ENCODE data around the gene YIF1A.
"Not testable (repeated sequence)": the region's sequence is repeated elsewhere in the genome, so short reads cannot be mapped to it uniquely, and the experiment has no call there.

Gene YIF1A

GRCh38 chr11:66311965-66312548 lies 23.1 kb upstream of the YIF1A start:
- peak; percentile 96 to 99 for DNase-seq (ENCODE audit: low read depth in 2 of 2)

DNA sequence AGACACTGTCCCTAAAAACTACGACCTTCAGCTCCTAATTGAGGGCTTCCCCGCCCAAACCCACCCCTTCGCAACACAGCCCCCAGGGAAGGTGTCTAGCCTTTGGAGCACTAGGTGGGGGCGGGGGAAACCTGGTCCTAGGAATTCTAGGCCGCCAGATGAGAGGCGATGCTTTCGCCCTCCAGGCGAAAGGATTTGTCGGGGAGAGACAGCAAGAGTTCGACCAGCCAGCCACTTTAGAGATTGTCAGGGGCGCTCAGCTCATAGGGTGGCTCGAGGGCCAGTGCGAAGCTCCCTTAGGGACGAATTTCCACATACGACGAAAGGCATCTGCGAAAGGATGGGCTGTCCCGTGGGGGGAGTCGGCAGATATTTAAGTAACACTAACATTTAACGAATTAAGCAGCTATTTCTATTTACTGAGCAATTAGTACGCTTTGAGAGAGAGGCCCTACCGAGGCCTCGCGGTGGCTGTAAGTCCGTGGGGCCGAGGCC lies 22.6 kb upstream of the YIF1A start:
- no peak for DNase-seq (ENCODE audit: low read depth in 2 of 2)

DNA sequence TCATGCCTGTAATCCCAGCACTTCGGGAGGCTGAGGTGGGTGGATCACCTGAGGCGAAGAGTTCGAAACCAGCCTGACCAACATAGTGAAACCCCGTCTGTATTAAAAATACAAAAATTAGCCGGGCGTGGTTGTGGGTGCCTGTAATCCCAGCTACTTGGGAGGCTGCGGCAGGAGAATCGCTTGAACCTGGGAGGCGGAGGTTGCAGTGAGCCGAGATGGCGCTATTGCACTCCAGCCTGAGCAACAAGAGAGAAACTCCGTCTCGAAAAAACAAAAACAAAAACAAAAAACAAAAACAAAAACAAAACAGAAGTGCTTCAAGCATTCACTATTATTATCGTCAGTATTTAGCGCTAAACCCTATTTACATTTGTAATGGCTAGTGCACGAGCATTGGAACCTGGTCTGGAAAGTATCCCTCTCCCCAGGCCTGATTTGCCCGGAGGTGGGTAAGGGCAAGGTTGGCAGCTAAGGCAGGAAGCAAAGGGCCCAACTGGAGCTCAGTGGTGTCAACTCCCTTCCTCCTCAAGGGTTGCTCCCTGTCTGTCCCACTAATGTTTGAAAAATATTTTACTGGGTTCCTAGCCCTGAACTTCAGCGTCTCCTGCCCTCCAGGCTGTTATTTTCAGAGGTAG lies 22.0 kb upstream of the YIF1A start:
- DNase-seq (ENCODE audit: low read depth in 2 of 2), result not testable (repeated sequence)

DNA sequence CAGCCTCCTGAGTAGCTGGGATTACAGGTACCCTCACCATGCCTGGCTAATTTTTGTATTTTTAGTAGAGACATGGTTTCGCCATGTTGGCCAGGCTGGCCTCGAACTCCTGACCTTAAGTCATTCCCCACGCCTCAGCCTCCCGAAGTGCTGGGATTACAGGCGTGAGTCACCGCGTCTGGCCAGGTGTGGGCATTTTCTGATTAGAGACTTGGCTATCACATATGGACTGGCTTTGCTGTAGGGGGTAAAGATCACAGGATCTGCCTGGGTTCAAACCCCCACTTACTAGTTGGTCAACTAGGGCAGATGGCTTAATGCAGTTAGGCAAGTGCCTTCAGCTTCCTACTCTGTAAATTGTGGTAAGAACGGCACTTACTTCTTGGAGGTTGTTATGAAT lies 21.4 kb upstream of the YIF1A start:
- DNase-seq (ENCODE audit: low read depth in 2 of 2), result no peak

DNA sequence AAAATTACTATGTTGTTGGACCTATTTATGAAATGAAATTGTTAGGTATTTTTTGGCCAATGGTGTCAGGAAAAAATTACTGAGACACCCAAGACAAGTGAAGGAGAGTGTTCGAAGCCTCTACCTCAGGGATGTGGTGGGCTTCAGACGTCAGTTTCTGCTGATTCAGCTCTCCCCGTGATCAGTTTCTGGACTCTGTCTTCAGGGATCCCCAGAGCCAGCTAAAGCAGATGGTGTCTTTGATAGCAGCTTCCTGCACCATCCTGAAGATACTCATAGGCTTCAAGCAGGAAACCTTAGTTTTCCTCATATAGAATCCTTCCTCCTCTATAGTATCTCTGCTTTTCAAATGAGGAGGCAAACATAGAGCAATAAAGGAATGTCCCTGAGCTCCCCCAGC lies 20.5 kb upstream of the YIF1A start:
- DNase-seq (ENCODE audit: low read depth in 2 of 2), result no peak

DNA sequence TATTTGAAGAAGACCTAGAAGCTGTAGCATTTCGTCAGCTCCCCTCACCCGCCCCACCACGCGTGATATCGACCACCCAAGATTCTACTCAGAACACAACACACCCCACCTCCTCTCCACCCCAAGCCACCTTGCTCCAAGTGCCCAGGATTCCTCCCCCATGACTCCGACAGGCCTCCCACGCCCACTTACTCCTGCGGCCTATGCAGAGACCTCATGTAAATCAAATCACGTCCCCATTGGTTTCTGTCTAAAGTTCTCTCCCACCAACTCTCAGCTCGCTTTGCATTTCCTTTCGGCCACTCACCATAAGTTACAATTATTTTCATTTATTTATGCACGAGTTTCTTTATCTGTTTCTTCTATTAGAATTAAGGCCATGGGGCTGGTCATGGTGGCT lies 13.7 kb upstream of the YIF1A start:
- no peak for DNase-seq (ENCODE audit: low read depth in 2 of 2)

DNA sequence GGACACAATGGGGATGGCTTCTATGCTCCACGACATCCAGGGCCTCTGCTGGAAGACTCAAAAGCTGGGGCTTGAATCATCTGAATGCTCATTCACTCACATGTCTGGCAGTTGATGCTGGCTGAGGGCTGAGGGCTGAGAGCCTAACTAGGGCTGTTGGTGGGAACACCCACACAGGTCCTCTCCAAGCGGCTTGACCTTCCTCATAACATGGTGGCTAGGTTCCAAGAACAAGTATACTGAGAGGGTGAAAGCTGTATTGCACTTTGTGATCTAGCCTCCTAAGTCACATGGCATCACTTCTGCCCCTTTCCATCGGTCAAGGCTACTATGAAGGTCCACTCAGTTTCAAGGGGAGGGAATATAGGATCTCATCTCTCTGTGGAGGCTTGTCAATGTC lies 10.2 kb upstream of the YIF1A start:
- no peak for DNase-seq (ENCODE audit: low read depth in 2 of 2)

DNA sequence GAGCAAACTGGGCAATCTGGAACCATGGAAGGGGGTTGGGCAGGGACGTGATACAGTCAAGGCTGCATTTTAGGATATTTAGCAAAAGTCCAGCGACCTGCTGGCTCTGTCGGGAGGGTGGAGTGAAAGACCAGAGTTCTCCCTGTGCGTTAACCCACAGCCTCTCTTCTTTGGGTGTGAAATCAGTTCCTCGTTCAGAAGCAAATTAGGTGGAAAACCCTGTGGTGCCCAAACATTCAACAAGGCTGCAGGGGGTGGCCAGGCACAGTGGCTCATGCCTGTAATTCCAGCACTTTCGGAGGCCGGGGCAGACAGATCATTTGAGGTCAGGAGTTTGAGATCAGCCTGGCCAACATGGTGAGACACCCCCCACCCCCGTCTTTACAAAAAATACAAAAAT lies 8.7 kb upstream of the YIF1A start:
- no peak for DNase-seq (ENCODE audit: low read depth in 2 of 2)

DNA sequence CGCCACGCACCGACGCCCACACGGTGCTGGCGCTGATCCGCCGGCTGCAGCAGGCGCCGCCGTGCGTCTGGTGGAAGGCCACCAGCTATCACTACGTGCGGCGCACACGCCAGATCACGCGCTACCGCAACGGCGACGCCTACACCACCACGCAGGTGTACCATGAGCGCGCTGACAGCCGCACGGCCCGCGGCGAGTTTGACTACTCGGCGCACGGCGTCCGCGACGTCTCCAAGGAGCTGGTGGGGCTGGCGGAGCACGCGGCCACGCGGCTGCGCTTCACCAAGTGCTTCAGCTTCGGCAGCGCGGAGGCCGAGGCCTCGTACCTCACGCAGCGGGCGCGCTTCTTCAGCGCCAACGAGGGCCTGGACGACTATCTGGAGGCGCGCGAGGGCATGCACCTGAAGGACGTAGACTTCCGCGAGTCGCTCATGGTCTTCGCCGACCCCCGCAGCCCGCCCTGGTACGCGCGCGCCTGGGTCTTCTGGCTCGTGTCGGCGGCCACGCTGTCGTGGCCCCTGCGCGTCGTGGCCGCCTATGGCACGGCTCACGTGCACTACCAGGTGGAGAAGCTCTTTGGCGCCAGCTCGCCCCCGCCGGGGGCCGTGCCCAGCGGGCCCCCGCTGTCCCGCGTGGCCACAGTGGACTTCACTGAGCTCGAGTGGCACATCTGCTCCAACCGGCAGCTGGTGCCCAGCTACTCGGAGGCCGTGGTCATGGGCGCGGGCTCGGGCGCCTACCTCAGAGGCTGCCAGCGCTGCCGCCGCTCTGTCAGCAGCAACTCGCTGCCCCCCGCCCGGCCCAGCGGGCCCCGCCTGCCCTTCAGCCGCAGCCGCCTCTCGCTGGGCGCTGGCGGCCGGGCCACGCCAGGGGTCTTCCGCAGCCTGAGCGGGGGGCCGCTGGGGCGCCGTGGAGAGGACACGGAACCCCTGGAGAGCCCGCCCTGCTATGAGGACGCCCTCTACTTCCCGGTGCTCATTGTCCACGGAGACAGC lies 6.0 kb upstream of the YIF1A start:
- no peak for DNase-seq (ENCODE audit: low read depth in 2 of 2)

DNA sequence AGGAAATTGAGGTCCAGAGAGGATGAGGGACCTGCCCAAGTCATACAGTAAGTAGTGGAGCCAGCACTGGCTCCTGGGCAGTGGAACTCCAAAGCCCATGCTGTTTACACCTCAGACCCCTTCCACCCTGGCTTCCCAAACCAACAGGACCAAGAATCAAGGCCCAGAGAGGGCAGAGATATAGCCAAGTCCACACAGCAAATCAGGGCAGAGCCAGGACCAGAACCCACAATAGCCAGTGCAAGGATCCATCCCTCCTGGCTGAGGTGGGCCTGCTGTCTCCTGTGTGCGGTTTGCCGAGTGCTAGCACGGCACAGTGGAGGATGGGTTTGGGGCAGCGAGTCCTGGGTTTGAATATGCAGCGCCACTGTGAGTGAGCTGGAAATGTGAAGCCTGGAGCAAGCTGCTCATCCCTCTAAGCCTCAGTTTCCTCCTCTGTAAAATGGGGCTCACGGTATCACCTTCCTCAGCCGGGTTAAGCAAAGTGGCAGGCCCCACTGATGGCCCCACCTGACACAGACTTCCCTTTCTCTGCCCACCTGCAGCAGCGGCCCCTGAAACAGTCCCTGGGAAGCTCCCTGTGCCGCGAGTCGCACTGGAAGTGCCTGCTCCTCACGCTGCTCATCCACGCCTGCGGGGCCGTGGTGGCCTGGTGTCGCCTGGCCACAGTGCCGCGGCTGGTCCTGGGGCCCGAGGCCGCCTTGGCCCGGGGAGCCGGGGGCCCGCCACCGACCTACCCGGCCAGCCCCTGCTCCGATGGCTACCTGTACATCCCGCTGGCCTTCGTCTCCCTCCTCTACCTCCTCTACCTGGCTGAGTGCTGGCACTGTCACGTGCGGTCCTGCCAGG lies 5.1 kb upstream of the YIF1A start:
- DNase-seq (ENCODE audit: low read depth in 2 of 2), result no peak

DNA sequence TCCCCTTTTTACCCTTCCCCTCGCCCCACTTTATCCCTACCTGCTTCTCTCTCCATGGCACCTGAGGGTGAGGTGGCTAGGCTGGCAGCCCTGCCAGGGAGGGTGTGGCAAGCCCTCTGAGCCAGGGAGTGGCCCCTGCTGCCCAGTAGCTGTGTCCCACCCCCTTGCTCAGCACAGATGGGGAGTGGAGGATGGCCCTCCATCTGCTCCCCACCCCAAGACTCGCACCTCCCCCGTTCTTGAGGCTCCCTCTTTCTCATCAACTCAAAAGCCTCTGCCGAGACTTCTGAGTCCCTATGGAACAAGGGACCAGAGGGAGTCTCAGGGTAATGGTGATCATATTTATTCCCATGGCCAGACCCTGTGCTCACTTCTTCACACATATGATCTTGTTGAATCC lies 4.4 kb upstream of the YIF1A start:
- DNase-seq (ENCODE audit: low read depth in 2 of 2), result no peak

- DNase-seq (ENCODE audit: low read depth in 2 of 2), result no peak
Measured at GRCh38 chr11:66292543-66293332, 3.8 kb upstream of the YIF1A start.

GRCh38 chr11:66291706-66292542 lies 3.0 kb upstream of the YIF1A start, which contains the start of gene TMEM151A:
TSS of gene TMEM151A (plus strand) at chr11:66291894. CDS start at chr11:66292014, 120 bp downstream.
- DNase-seq (ENCODE audit: low read depth in 2 of 2), result peak in 1 of 2 donors; percentile 47

- DNase-seq (ENCODE audit: low read depth in 2 of 2), result no peak
Measured at GRCh38 chr11:66291303-66291705, 2.4 kb upstream of the YIF1A start.

GRCh38 chr11:66290330-66290621 lies 1.3 kb upstream of the YIF1A start:
- no peak for DNase-seq (ENCODE audit: low read depth in 2 of 2)

GRCh38 chr11:66289548-66290329 lies 796 bp upstream of the YIF1A start:
- peak; percentile 64 to 74 for DNase-seq (ENCODE audit: low read depth in 2 of 2)

DNA sequence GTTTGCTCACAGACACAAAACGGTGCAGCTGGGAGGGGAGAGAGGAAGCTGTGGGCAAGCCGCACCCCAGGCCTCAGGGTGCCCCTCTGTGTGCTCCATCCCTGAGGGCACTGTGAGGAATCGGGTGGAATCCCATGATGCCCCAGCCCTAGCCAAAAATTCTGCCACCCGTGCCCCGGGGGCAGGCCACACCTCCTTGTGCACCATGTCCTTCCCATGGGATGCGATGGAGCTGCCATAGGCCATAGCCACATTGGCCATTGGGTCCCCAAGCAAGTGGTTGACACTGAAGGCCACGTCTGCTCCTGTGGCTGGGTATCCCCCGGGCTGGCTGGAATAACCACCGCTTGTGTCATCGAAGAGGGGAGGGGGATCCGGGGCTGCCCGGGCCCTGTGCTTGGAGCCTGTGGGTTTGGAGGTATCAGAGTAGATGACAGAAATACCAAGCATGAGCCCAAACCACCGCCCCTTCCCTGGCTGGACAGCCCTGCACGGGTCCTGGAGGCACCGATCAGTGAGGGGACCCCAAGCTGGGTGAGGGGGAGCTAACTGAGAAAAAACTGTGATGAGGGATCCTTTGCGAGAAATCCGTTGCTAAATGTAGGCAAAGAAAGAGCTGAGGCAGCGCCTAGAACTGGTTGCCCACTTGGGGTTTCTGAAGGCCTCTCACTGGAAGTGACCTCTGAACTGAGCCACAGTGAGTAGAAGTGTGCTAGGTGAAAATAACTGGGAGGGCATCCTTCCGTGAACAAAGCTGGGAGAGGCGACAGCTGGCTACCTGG lies 863 bp downstream of the YIF1A start:
- no peak for DNase-seq (ENCODE audit: low read depth in 2 of 2)

- DNase-seq (ENCODE audit: low read depth in 2 of 2), result no peak
Measured at GRCh38 chr11:66287211-66287888, 1.6 kb downstream of the YIF1A start.

Data from stimulated activated CD4-positive, alpha-beta T cell treated with anti-CD3 and anti-CD28 coated beads, Interleukin-1b, Interleukin-23, amount 100 ng/mL, for 4 hours (primary cell).